Measurements from ENCODE around the gene JCHAIN. TPM values are rescaled to one million over a fixed set of nuclear protein-coding genes. Genes with fewer than 3 reads are reported as not detected.
A peak's percentile ranks its signal among the peaks of the same experiment; 100 is the strongest.

The JCHAIN gene
- total and polyA plus RNA-seq, 2 of the 8 experiments (the other 6 are each of a cell fraction or from before 2014, with no cell fraction given) = not detected

GRCh38 chr4:70637239-70637913, 28.9 kb downstream of the JCHAIN start:
- Histone ChIP-seq H3K36me3 (ENCODE audit: control insufficient read depth in 2 of 4, insufficient read depth in 4 of 4, low read length in 3 of 4) (no peaks in the 10 kb centered on the region), H3K9me3 (ENCODE audit: insufficient read depth in 2 of 2, low read depth in 1 of 2, low read length in 1 of 2) (no peaks in the 10 kb centered on the region; a peak in 1 of 4 replicates), H4K8ac (ENCODE audit: extremely low read depth, insufficient read depth, low read length) (no peak overlapping the region), H3K14ac (ENCODE audit: insufficient read length) (no peak overlapping the region), H2BK120ac (replicated peaks; ENCODE audit: low read depth, low read length) (no peak overlapping the region), H3K79me2 (ENCODE audit: control insufficient read depth in 1 of 2, insufficient read depth in 2 of 2, low read length in 2 of 2) (no peaks in the 10 kb centered on the region), H3K4me2 (ENCODE audit: insufficient read depth in 1 of 2, low read depth in 2 of 2, low read length in 2 of 2) (no peak overlapping the region), H3K4ac (replicated peaks; ENCODE audit: insufficient read length, low read depth, low read length) (no peak overlapping the region), H3K4me3 (ENCODE audit: extremely low read depth in 1 of 4, insufficient read depth in 2 of 4, low read depth in 3 of 4, low read length in 4 of 4) (no peak overlapping the region), H3K27ac (ENCODE audit: low read depth, low read length) (no peak overlapping the region), H3K4me1 (replicated peaks in 1 of 4; ENCODE audit: control insufficient read depth in 3 of 4, insufficient read depth in 4 of 4, low read length in 3 of 4) (no peaks in the 10 kb centered on the region), H2AK5ac (ENCODE audit: low read depth, low read length) (no peak overlapping the region), H3K27me3 (replicated peaks in 1 of 4; ENCODE audit: control insufficient read depth in 3 of 4, extremely low read depth in 1 of 4, insufficient read depth in 3 of 4, low read length in 3 of 4) (no peaks in the 10 kb centered on the region), H3K79me1 (ENCODE audit: low read depth, low read length) (no peaks in the 10 kb centered on the region), H2BK15ac (ENCODE audit: low read length) (no peak overlapping the region), H2BK5ac (ENCODE audit: low read depth, low read length) (no peak overlapping the region), H3K23ac (ENCODE audit: insufficient read length) (no peak overlapping the region), H3K9ac (replicated peaks in 1 of 4; ENCODE audit: extremely low read depth in 1 of 4, low read depth in 3 of 4, low read length in 3 of 4) (no peak overlapping the region), H3K18ac (ENCODE audit: extremely low read depth, low read length) (no peak overlapping the region), H2BK20ac (ENCODE audit: low read length) (no peak overlapping the region), H2BK12ac (ENCODE audit: low read depth, low read length) (no peak overlapping the region), H3K23me2 (ENCODE audit: low read depth, low read length) (no peaks in the 10 kb centered on the region), H3K56ac (replicated peaks; ENCODE audit: insufficient read length, low read depth, low read length) (no peak overlapping the region), H2AFZ (ENCODE audit: low read length) (0 out of 2 replicates have a peak overlapping the region, but pooled peaks have one; percentile 9), H4K20me1 (replicated peaks in 1 of 2; ENCODE audit: control insufficient read depth in 1 of 2, insufficient read depth in 2 of 2, low read length in 2 of 2) (no peaks in the 10 kb centered on the region), H4K91ac (replicated peaks; ENCODE audit: insufficient read length, low read length) (no peak overlapping the region), H4K5ac (ENCODE audit: insufficient read length, low read depth, low read length) (no peak overlapping the region)
- WGBS, 2 experiments (ENCODE audit: extremely low coverage in 1 of 2, insufficient coverage in 1 of 2, insufficient read length in 1 of 2, insufficient replicate concordance in 2 of 2, low coverage in 1 of 2, low lambda C conversion rate in 2 of 2, missing lambda C conversion rate in 1 of 2) = 88% methylated on average over 8 of the region's 8 CpGs; no CpG with 5 or more reads in 1 of the 2 experiments
- ChIA-PET POLR2A (ENCODE audit: partially characterized antibody) (no interaction called here), CTCF (ENCODE audit: partially characterized antibody) (interaction anchor here (0.5 to 0.9 kb wide), 3 partner anchors 35 to 1153 kb away, joined by 3 to 4 read pairs (median 3); no protein-coding TSS in a partner anchor)
- DNase-seq (ENCODE audit: low read depth in 1 of 2, low spot score in 2 of 2) = no peak
- FAIRE-seq = no peak
- TF ChIP-seq ATF2 (IDR thresholded peaks at IDR 0.05; ENCODE audit: low read length) (no peak), CBX5 (IDR thresholded peaks at IDR 0.05; ENCODE audit: low read depth, low read length) (no peak), JUND (IDR thresholded peaks at IDR 0.05; ENCODE audit: low read length) (no peak), POU5F1 (IDR thresholded peaks at IDR 0.05; ENCODE audit: low read depth, low read length) (no peak), ZNF274 (IDR thresholded peaks at IDR 0.05; ENCODE audit: borderline replicate concordance, extremely low read depth, low read length) (no peak), SP1 (IDR thresholded peaks at IDR 0.05; ENCODE audit: low read depth, low read length) (no peak), FOSL1 (IDR thresholded peaks at IDR 0.05; ENCODE audit: insufficient read depth, low read depth, low read length) (no peak), SRF (IDR thresholded peaks at IDR 0.05; ENCODE audit: low read depth, low read length) (no peak), CTCF (IDR thresholded peaks at IDR 0.05; ENCODE audit: control extremely low read depth in 1 of 3, insufficient read depth in 1 of 3, low read depth in 1 of 3, low read length in 3 of 3) (no peak)

Measured in H1 (cell line).